ENCODE results near the gene NTN1.
"Not testable (repeated sequence)": the region's sequence is repeated elsewhere in the genome, so short reads cannot be mapped to it uniquely, and the experiment has no call there.

NTN1 gene

GRCh38 chr17:9150446-9151090 is 129.3 kb downstream of the NTN1 start:
- in situ Hi-C loops (cut with MboI; ENCODE audit: low sequenced_read_pairs, unreplicated experiment) = no loop called here
- TF ChIP-seq CTCF (IDR thresholded peaks at IDR 0.05; ENCODE audit: borderline replicate concordance, control extremely low read depth, extremely low read depth, insufficient read depth, missing control alignments) = no peak
- no peak for DNase-seq (ENCODE audit: low spot score)

GRCh38 chr17:9151091-9151490 is 129.8 kb downstream of the NTN1 start:
- TF ChIP-seq CTCF (IDR thresholded peaks at IDR 0.05; ENCODE audit: borderline replicate concordance, control extremely low read depth, extremely low read depth, insufficient read depth, missing control alignments) = no peak
- in situ Hi-C loops (cut with MboI; ENCODE audit: low sequenced_read_pairs, unreplicated experiment) = no loop called here
- no peak for DNase-seq (ENCODE audit: low spot score)

- in situ Hi-C loops (cut with MboI; ENCODE audit: low sequenced_read_pairs, unreplicated experiment); DNase-seq (ENCODE audit: low spot score): not testable (repeated sequence)
Measured at GRCh38 chr17:9151740-9152139, 130.4 kb downstream of the NTN1 start.

- DNase-seq (ENCODE audit: low spot score) = no peak
- in situ Hi-C loops (cut with MboI; ENCODE audit: low sequenced_read_pairs, unreplicated experiment) = no loop called here
- no peak for TF ChIP-seq CTCF (IDR thresholded peaks at IDR 0.05; ENCODE audit: borderline replicate concordance, control extremely low read depth, extremely low read depth, insufficient read depth, missing control alignments)
Measured at GRCh38 chr17:9158544-9159452, 137.5 kb downstream of the NTN1 start.

GRCh38 chr17:9162275-9162985 is 141.1 kb downstream of the NTN1 start:
- in situ Hi-C loops (cut with MboI; ENCODE audit: low sequenced_read_pairs, unreplicated experiment) = no loop called here
- no peak for DNase-seq (ENCODE audit: low spot score)
- TF ChIP-seq CTCF (IDR thresholded peaks at IDR 0.05; ENCODE audit: borderline replicate concordance, control extremely low read depth, extremely low read depth, insufficient read depth, missing control alignments) = no peak

- no peak for DNase-seq (ENCODE audit: low spot score)
- no peak for TF ChIP-seq CTCF (IDR thresholded peaks at IDR 0.05; ENCODE audit: borderline replicate concordance, control extremely low read depth, extremely low read depth, insufficient read depth, missing control alignments)
- in situ Hi-C loops (cut with MboI; ENCODE audit: low sequenced_read_pairs, unreplicated experiment) = no loop called here
Measured at GRCh38 chr17:9166788-9167187, 145.5 kb downstream of the NTN1 start.
